Heart left ventricle (tissue), 13 donors: Measurements from ENCODE around the gene PIGM.

ENCODE experiments used
- POLR2A ChIP-seq, 2 donors: fragments of 450-650 bp; IDR thresholded peaks; one replicate each; pipeline ENCODE4 v1.6.1; 2017; ENCODE audit warnings: antibody characterized with exemption in 2 of 2, mild to moderate bottlenecking in 2 of 2, moderate library complexity in 2 of 2
- TF ChIP-seq, protein P1 (sequence below), 12 donors: fragments of 200-600 bp; sonication (generic) in 4 of 12; IDR thresholded peaks; one replicate each; pipeline versions ENCODE4 v1.5.0 to v1.8.0; 2018 to 2022; ENCODE audit warnings: antibody characterized with exemption in 12 of 12, mild to moderate bottlenecking in 5 of 12
- donor health status: ischemic (EF 13 %, LVEDD 7.1; RV severe dilation, severe dysfunction).
- donor health status: DM: no; HTN: yes; CAD: no.
- donor health status: DM: no; HTN: no; CAD: no.
- donor health status: ischemic (EF 25% LVEDD 6.9; RV normal size, moderate dysfunction).
- donor health status: ischemic (EF 25% LVEDD 5.7; RV mildly dilated, moderate dysfunction).
- donor health status: ischemic (EF 35%, LVEDD 5.7; RV mildly dilated, moderate dysfunction).
- donor health status: nonischemic (EF 11% LVEDD 7.7; RV severe dilation, severe dysfunction).
- donor health status: DM: yes; HTN: yes; CAD: no.
- donor health status: PGD.
- donor health status: ischemic (EF 29% LVEDD 5.4; RV normal size, mild dysfunction).
- donor health status: nonischemic (EF 23%, LVEDD 6.1; RV moderate dilation, normal function).

- TF ChIP-seq, protein P1, sequence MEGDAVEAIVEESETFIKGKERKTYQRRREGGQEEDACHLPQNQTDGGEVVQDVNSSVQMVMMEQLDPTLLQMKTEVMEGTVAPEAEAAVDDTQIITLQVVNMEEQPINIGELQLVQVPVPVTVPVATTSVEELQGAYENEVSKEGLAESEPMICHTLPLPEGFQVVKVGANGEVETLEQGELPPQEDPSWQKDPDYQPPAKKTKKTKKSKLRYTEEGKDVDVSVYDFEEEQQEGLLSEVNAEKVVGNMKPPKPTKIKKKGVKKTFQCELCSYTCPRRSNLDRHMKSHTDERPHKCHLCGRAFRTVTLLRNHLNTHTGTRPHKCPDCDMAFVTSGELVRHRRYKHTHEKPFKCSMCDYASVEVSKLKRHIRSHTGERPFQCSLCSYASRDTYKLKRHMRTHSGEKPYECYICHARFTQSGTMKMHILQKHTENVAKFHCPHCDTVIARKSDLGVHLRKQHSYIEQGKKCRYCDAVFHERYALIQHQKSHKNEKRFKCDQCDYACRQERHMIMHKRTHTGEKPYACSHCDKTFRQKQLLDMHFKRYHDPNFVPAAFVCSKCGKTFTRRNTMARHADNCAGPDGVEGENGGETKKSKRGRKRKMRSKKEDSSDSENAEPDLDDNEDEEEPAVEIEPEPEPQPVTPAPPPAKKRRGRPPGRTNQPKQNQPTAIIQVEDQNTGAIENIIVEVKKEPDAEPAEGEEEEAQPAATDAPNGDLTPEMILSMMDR (IDR thresholded peaks at IDR 0.05) = no peak
- no peak for TF ChIP-seq POLR2A (IDR thresholded peaks at IDR 0.05)
Measured at GRCh38 chr1:160043543-160043942, 11.8 kb upstream of the PIGM start.
